Neural progenitor cell (in vitro differentiated cells): ENCODE data around the gene CKS2. TPM values are rescaled to one million over a fixed set of nuclear protein-coding genes. Genes with fewer than 3 reads are reported as not detected.

Experiments used
- DNase-seq: peaks from one replicate; pipeline ENCODE4 v3.0.0-alpha.2; 2016; ENCODE audit warnings: low spot score
- H2AFZ ChIP-seq: fragments of 200-600 bp; sonication (generic); replicated peaks from 2 replicates; pipeline ENCODE4 v1.6.1; 2016; ENCODE audit warnings: antibody characterized with exemption
- H3F3A ChIP-seq: fragments of 200-600 bp; sonication (generic); 2 replicates; pipeline ENCODE4 v1.6.1; 2016; ENCODE audit warnings: antibody characterized with exemption, low read depth
- H3K27ac ChIP-seq: fragments of 200-600 bp; sonication (generic); 2 replicates; pipeline ENCODE4 v1.5.1; 2016; ENCODE audit warnings: mild to moderate bottlenecking
- H3K27me3 ChIP-seq: fragments of 200-600 bp; sonication (generic); 2 replicates; pipeline ENCODE4 v1.6.1; 2016; ENCODE audit warnings: mild to moderate bottlenecking, moderate library complexity
- H3K36me3 ChIP-seq: fragments of 200-600 bp; sonication (generic); 2 replicates; pipeline ENCODE4 v1.5.1; 2016
- H3K4me1 ChIP-seq: fragments of 200-600 bp; sonication (generic); 2 replicates; pipeline ENCODE4 v1.6.1; 2016; ENCODE audit warnings: mixed run types
- H3K4me2 ChIP-seq: fragments of 200-600 bp; sonication (generic); 2 replicates; pipeline ENCODE4 v1.6.1; 2016
- H3K4me3 ChIP-seq: fragments of 200-600 bp; sonication (generic); 2 replicates; pipeline ENCODE4 v1.5.1; 2016
- H3K79me2 ChIP-seq: fragments of 200-600 bp; sonication (generic); 2 replicates; pipeline ENCODE4 v1.6.1; 2016; ENCODE audit warnings: low read depth
- H3K9ac ChIP-seq: fragments of 200-600 bp; sonication (generic); 2 replicates; pipeline ENCODE4 v1.6.1; 2016
- H3K9me3 ChIP-seq: fragments of 200-600 bp; sonication (generic); 2 replicates; pipeline ENCODE4 v1.5.1; 2016; ENCODE audit warnings: low read depth
- H4K20me1 ChIP-seq: fragments of 200-600 bp; sonication (generic); 2 replicates; pipeline ENCODE4 v1.6.1; 2016; ENCODE audit warnings: low read depth
- H3K27ac Mint-ChIP-seq: 3 replicates; pipeline ENCODE4 v1.8.0; 2021; ENCODE audit warnings: mixed read lengths
- H3K27me3 Mint-ChIP-seq: 2 replicates; pipeline ENCODE4 v1.8.0; 2022; ENCODE audit warnings: low read depth, mild to moderate bottlenecking, inconsistent platforms, moderate library complexity, mixed read lengths; ENCODE audit not compliant: insufficient read depth
- H3K36me3 Mint-ChIP-seq: 3 replicates; pipeline ENCODE4 v1.8.0; 2021; ENCODE audit warnings: mixed read lengths
- H3K4me1 Mint-ChIP-seq: 3 replicates; pipeline ENCODE4 v1.8.0; 2021; ENCODE audit warnings: mixed read lengths
- H3K4me3 Mint-ChIP-seq: 3 replicates; pipeline ENCODE4 v1.8.0; 2021; ENCODE audit warnings: mild to moderate bottlenecking, moderate library complexity, mixed read lengths
- H3K9me3 Mint-ChIP-seq: 3 replicates; pipeline ENCODE4 v1.8.0; 2020; ENCODE audit warnings: mixed read lengths
- EZH2 ChIP-seq: fragments of 200-600 bp; sonication (generic); IDR thresholded peaks from 2 replicates; pipeline ENCODE4 v1.6.1; 2017; ENCODE audit warnings: antibody characterized with exemption, mild to moderate bottlenecking, moderate library complexity
- EZH2phosphoT487 ChIP-seq: fragments of 200-600 bp; sonication (generic); IDR thresholded peaks from 2 replicates; pipeline ENCODE4 v1.6.1; 2017; ENCODE audit warnings: antibody characterized with exemption
- total RNA-seq: library from RNA; depleted of rRNA; stranded (reverse); fragments of >200 nt; gene quantifications from 2 replicates; pipeline ENCODE4 v1.2.3, GENCODE V29; 2015; ENCODE audit warnings: low replicate concordance
- TF ChIP-seq, protein P1 (sequence below): fragments of 200-600 bp; sonication (generic); IDR thresholded peaks from 2 replicates; pipeline ENCODE4 v1.5.1; 2017; ENCODE audit warnings: antibody characterized with exemption, mild to moderate bottlenecking

Gene CKS2
- total RNA-seq, 1 donor from 2014 or later, result 741 TPM

DNA sequence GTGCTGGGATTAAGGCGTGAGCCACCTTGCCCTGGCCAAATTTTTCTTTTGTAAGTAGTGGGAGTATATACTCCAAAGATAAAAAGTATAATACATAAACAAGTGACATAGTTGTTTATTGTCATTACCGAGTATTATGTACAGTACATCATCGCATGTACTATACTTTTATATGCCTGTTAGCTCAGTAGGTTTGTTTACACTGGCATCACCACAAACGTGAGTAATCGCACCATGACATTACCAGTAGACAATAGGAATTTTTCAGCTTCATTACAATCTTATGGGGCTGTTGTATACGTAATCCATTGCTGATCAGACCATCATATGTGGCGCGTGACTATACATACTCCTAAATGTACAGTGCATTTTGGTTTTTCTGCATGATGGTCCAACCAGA is 17.1 kb downstream of the CKS2 start:
- Mint-ChIP-seq H3K27ac (no peak overlapping the region), H3K36me3 (peaks cover 21% of the 10 kb centered on the region), H3K4me3 (no peak overlapping the region), H3K4me1 (no peaks in the 10 kb centered on the region), H3K9me3 (no peaks in the 10 kb centered on the region), H3K27me3 (no peaks in the 10 kb centered on the region)
- no peak overlapping the region for H2AFZ ChIP-seq
- no peaks in the 10 kb centered on the region for H3K27me3 ChIP-seq
- H4K20me1 ChIP-seq, result peaks cover 6% of the 10 kb centered on the region
- H3K79me2 ChIP-seq, result peaks cover 41% of the 10 kb centered on the region
- no peaks in the 10 kb centered on the region for H3K4me1 ChIP-seq
- H3K4me2 ChIP-seq, result no peak overlapping the region
- H3F3A ChIP-seq, result no peaks in the 10 kb centered on the region
- TF ChIP-seq EZH2phosphoT487 (no peak), EZH2 (no peak)
- TF ChIP-seq, protein P1, sequence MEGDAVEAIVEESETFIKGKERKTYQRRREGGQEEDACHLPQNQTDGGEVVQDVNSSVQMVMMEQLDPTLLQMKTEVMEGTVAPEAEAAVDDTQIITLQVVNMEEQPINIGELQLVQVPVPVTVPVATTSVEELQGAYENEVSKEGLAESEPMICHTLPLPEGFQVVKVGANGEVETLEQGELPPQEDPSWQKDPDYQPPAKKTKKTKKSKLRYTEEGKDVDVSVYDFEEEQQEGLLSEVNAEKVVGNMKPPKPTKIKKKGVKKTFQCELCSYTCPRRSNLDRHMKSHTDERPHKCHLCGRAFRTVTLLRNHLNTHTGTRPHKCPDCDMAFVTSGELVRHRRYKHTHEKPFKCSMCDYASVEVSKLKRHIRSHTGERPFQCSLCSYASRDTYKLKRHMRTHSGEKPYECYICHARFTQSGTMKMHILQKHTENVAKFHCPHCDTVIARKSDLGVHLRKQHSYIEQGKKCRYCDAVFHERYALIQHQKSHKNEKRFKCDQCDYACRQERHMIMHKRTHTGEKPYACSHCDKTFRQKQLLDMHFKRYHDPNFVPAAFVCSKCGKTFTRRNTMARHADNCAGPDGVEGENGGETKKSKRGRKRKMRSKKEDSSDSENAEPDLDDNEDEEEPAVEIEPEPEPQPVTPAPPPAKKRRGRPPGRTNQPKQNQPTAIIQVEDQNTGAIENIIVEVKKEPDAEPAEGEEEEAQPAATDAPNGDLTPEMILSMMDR, result no peak
- H3K9me3 ChIP-seq, result no peaks in the 10 kb centered on the region
- H3K4me3 ChIP-seq, result no peak overlapping the region
- H3K36me3 ChIP-seq, result peaks cover 11% of the 10 kb centered on the region
- no peak overlapping the region for H3K27ac ChIP-seq
- DNase-seq, result no peak
- no peak overlapping the region for H3K9ac ChIP-seq

- peaks cover 33% of the 10 kb centered on the region for H3K36me3 Mint-ChIP-seq
- H3K9me3 Mint-ChIP-seq, result no peaks in the 10 kb centered on the region
- no peak overlapping the region for H3K27ac Mint-ChIP-seq
- Histone ChIP-seq H2AFZ (no peak overlapping the region), H3K9ac (no peak overlapping the region), H3K27me3 (no peaks in the 10 kb centered on the region), H3K4me1 (no peaks in the 10 kb centered on the region), H4K20me1 (no peaks in the 10 kb centered on the region), H3F3A (no peaks in the 10 kb centered on the region), H3K4me3 (no peak overlapping the region), H3K36me3 (peaks cover 19% of the 10 kb centered on the region), H3K27ac (no peak overlapping the region), H3K9me3 (no peaks in the 10 kb centered on the region), H3K79me2 (peaks cover 23% of the 10 kb centered on the region), H3K4me2 (no peak overlapping the region)
- no peaks in the 10 kb centered on the region for H3K27me3 Mint-ChIP-seq
- DNase-seq, result no peak
- TF ChIP-seq, protein P1, result no peak
- TF ChIP-seq EZH2, result no peak
- no peak for TF ChIP-seq EZH2phosphoT487
- no peaks in the 10 kb centered on the region for H3K4me1 Mint-ChIP-seq
- no peak overlapping the region for H3K4me3 Mint-ChIP-seq
Measured at GRCh38 chr9:89329917-89330316, 18.9 kb downstream of the CKS2 start.

DNA sequence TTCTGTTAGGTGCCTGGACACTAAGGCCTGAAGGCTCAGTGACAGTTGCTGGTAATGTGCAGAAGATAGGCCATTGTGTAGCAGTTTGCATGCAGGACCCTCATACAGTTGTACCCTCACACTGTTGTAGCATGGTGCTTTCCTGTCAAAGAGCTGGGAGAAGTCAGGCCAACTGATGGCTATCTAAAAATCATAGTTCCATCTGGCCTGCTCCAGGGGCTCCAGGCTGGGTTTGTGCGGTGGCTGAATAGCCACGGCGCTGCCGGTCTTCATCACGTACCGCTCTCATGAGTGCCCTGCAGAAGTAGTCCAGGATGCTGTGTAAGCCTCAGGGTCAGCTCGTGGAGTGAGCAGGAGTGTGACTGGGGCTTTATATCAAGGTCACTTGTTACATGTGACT is 19.5 kb downstream of the CKS2 start:
- no peaks in the 10 kb centered on the region for H3K4me1 Mint-ChIP-seq
- Histone ChIP-seq H3F3A (no peaks in the 10 kb centered on the region), H3K27me3 (no peaks in the 10 kb centered on the region), H2AFZ (no peak overlapping the region), H3K4me2 (no peak overlapping the region), H3K9me3 (no peaks in the 10 kb centered on the region), H3K4me1 (no peaks in the 10 kb centered on the region), H3K27ac (no peak overlapping the region), H3K79me2 (peaks cover 17% of the 10 kb centered on the region), H3K36me3 (peaks cover 19% of the 10 kb centered on the region), H3K9ac (no peak overlapping the region), H4K20me1 (no peaks in the 10 kb centered on the region), H3K4me3 (no peak overlapping the region)
- TF ChIP-seq EZH2 (no peak), EZH2phosphoT487 (no peak)
- TF ChIP-seq, protein P1, result no peak
- H3K9me3 Mint-ChIP-seq, result no peaks in the 10 kb centered on the region
- no peaks in the 10 kb centered on the region for H3K27me3 Mint-ChIP-seq
- no peak overlapping the region for H3K27ac Mint-ChIP-seq
- no peak for DNase-seq
- H3K4me3 Mint-ChIP-seq, result no peak overlapping the region
- peaks cover 33% of the 10 kb centered on the region for H3K36me3 Mint-ChIP-seq

DNA sequence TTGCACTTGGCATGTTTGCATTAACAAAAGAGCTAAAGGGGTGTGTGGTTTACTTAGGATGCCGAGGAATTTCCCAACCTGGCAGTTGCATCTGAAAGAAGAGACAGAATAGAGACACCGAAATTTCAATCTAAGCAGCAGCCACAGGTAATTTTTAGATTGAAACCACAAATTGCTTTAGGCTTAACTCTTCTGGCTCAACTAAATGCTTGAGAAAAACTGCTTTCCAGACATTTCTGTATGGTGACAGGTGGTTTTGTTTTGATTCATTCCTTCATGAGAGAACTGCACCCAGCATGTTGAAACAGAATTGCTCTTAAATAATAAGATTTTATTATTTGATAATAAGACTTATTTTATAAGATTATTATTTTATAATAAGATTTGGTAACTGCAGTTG is 28.8 kb downstream of the CKS2 start:
- Histone ChIP-seq H3K9ac (no peak overlapping the region), H3K9me3 (no peaks in the 10 kb centered on the region), H3K36me3 (peaks cover 22% of the 10 kb centered on the region), H3K4me2 (no peak overlapping the region), H3F3A (no peaks in the 10 kb centered on the region), H3K79me2 (peaks cover 7% of the 10 kb centered on the region), H3K27me3 (no peaks in the 10 kb centered on the region), H3K27ac (no peak overlapping the region), H2AFZ (no peak overlapping the region), H3K4me3 (no peak overlapping the region), H4K20me1 (peaks cover 1% of the 10 kb centered on the region), H3K4me1 (no peaks in the 10 kb centered on the region)
- TF ChIP-seq EZH2, result no peak
- TF ChIP-seq EZH2phosphoT487, result no peak
- TF ChIP-seq, protein P1, result no peak
- H3K27ac Mint-ChIP-seq, result no peak overlapping the region
- no peak for DNase-seq
- peaks cover 51% of the 10 kb centered on the region for H3K36me3 Mint-ChIP-seq
- no peak overlapping the region for H3K4me3 Mint-ChIP-seq
- H3K27me3 Mint-ChIP-seq, result peaks cover 4% of the 10 kb centered on the region
- H3K4me1 Mint-ChIP-seq, result no peaks in the 10 kb centered on the region
- no peaks in the 10 kb centered on the region for H3K9me3 Mint-ChIP-seq
